ENCODE data around the gene NOTCH1. TPM values are rescaled to one million over a fixed set of nuclear protein-coding genes. Genes with fewer than 3 reads are reported as not detected.

Gene NOTCH1
- total and polyA plus RNA-seq, 2 of the 4 experiments (the other 2 are of a cell fraction), result 1.8 to 6.0 TPM

- Histone ChIP-seq H3K36me3 (ENCODE audit: control insufficient read depth, insufficient read depth, low read length) (peaks cover 57% of the 10 kb centered on the region), H2BK120ac (ENCODE audit: low read depth, low read length) (no peak overlapping the region), H3K9ac (ENCODE audit: low read depth, low read length) (no peak overlapping the region), H3K4me3 (ENCODE audit: insufficient read depth, low read depth, low read length) (no peak overlapping the region), H2AK9ac (replicated peaks; ENCODE audit: low read depth, low read length, poor library complexity) (no peak overlapping the region), H4K8ac (ENCODE audit: low read depth in 2 of 2, low read length in 2 of 2) (no peak overlapping the region), H3K18ac (ENCODE audit: low read depth, low read length) (no peak overlapping the region), H2AK5ac (ENCODE audit: low read depth, low read length) (no peak overlapping the region), H4K91ac (ENCODE audit: insufficient read depth, low read depth, low read length) (no peak overlapping the region), H2AFZ (replicated peaks; ENCODE audit: low read length, poor library complexity) (no peak overlapping the region), H3K56ac (ENCODE audit: extremely low read depth, insufficient read depth, low read length) (no peak overlapping the region), H3K14ac (replicated peaks; ENCODE audit: low read depth, low read length) (no peak overlapping the region), H3K27me3 (ENCODE audit: control insufficient read depth, insufficient read depth, low read length) (no peaks in the 10 kb centered on the region), H3K4ac (ENCODE audit: low read depth, low read length) (no peak overlapping the region), H4K20me1 (ENCODE audit: insufficient read depth, low read length) (no peaks in the 10 kb centered on the region), H2BK20ac (ENCODE audit: low read depth, low read length) (no peak overlapping the region), H3K9me1 (ENCODE audit: insufficient read depth, low read length) (no peaks in the 10 kb centered on the region), H3K79me1 (ENCODE audit: low read depth in 1 of 2, low read length in 2 of 2) (no peaks in the 10 kb centered on the region), H3K4me2 (ENCODE audit: low read depth, low read length) (no peak overlapping the region), H2BK15ac (ENCODE audit: low read depth, low read length) (no peak overlapping the region), H4K5ac (ENCODE audit: low read depth, low read length) (no peak overlapping the region), H3K9me3 (ENCODE audit: control insufficient read depth, insufficient read depth, low read length) (no peaks in the 10 kb centered on the region), H2BK5ac (ENCODE audit: low read depth, low read length, poor library complexity, severe bottlenecking) (no peak overlapping the region), H3K4me1 (ENCODE audit: control insufficient read depth, insufficient read depth, low read length) (no peaks in the 10 kb centered on the region), H3K27ac (ENCODE audit: insufficient read depth, low read length) (no peak overlapping the region), H3K23ac (ENCODE audit: low read depth, low read length) (no peak overlapping the region)
- dilution Hi-C loops (cut with HindIII; ENCODE audit: low sequenced_read_pairs, unreplicated experiment) (no loop called here), in situ Hi-C loops (cut with MboI; ENCODE audit: low sequenced_read_pairs) (no loop called here), intact Hi-C loops (cut with micrococcal nuclease) (no loop called here)
- BruUV-seq (replicated peaks), result no TSS peak
- ChIA-PET POLR2A (ENCODE audit: unreplicated experiment) (no interaction called here), CTCF (no interaction called here)
- WGBS, 2 experiments (ENCODE audit: extremely low coverage in 2 of 2, insufficient read length in 1 of 2), result 94% methylated on average over 39 of the region's 56 CpGs; no CpG with 5 or more reads in 1 of the 2 experiments
- DNase-seq, result no peak
- ATAC-seq (ENCODE audit: low read depth), result no peak
- TF ChIP-seq CEBPB (IDR thresholded peaks at IDR 0.05; ENCODE audit: low read depth, low read length) (no peak), POLR2A (IDR thresholded peaks at IDR 0.05; ENCODE audit: low read depth, low read length) (no peak), NFE2L2 (IDR thresholded peaks at IDR 0.05; ENCODE audit: low read depth, low read length) (no peak), SMC3 (IDR thresholded peaks at IDR 0.05; ENCODE audit: low read depth, low read length) (no peak), RAD21 (IDR thresholded peaks at IDR 0.05; ENCODE audit: low read length) (no peak), RFX5 (IDR thresholded peaks at IDR 0.05; ENCODE audit: low read depth, low read length) (no peak), MAZ (IDR thresholded peaks at IDR 0.05; ENCODE audit: borderline replicate concordance, low read depth, low read length) (no peak), ELK1 (IDR thresholded peaks at IDR 0.05; ENCODE audit: borderline replicate concordance, low read depth, low read length) (no peak), CHD1 (IDR thresholded peaks at IDR 0.05; ENCODE audit: low read depth, low read length) (no peak)
- TF ChIP-seq, protein P1, sequence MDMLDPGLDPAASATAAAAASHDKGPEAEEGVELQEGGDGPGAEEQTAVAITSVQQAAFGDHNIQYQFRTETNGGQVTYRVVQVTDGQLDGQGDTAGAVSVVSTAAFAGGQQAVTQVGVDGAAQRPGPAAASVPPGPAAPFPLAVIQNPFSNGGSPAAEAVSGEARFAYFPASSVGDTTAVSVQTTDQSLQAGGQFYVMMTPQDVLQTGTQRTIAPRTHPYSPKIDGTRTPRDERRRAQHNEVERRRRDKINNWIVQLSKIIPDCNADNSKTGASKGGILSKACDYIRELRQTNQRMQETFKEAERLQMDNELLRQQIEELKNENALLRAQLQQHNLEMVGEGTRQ (IDR thresholded peaks at IDR 0.05; ENCODE audit: low read depth, low read length), result no peak
- TF ChIP-seq, protein P2, sequence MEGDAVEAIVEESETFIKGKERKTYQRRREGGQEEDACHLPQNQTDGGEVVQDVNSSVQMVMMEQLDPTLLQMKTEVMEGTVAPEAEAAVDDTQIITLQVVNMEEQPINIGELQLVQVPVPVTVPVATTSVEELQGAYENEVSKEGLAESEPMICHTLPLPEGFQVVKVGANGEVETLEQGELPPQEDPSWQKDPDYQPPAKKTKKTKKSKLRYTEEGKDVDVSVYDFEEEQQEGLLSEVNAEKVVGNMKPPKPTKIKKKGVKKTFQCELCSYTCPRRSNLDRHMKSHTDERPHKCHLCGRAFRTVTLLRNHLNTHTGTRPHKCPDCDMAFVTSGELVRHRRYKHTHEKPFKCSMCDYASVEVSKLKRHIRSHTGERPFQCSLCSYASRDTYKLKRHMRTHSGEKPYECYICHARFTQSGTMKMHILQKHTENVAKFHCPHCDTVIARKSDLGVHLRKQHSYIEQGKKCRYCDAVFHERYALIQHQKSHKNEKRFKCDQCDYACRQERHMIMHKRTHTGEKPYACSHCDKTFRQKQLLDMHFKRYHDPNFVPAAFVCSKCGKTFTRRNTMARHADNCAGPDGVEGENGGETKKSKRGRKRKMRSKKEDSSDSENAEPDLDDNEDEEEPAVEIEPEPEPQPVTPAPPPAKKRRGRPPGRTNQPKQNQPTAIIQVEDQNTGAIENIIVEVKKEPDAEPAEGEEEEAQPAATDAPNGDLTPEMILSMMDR (conservative IDR thresholded peaks at IDR 0.05; ENCODE audit: low read depth, low read length), result no peak
Measured at GRCh38 chr9:136496801-136497620, 48.8 kb downstream of the NOTCH1 start.

Measured in IMR-90 (cell line).